ENCODE data around the gene ACTG1.

The ACTG1 gene

DNA sequence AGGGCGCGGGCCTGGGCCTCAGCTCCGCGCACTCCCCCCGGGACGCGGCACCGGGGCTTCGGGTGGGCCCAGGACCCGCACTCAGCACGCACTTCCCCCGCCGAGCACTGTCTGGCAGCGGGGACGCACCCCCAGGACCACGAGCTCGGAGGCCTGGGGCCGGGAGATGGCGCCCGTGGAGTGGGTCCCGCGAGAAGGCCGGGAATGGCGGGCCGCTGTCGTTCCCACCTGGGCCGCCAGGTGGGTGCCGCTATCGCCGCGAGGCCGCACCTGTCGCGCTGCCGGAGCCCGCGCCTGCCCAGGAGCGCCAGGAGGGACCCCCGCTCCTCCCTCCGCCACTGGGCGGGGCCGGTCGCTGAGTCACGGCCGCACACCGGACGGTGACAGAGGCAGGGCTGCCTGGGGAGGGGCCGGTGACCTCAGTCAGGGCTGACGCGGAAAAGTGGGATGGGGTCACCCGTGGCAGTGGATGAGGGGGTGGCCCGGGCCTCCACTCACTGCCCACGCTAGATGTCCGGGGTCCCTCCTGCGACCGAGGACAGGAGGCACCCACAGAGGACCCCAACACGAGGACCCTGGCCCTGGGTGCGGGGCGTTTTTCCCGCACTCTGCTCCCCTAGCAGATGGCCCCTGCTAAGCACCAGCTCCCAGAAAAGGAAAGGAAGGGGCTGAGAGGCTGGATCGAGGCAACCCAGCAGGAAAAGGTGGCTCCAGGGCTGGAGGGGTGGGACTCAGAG, 6.9 kb upstream of the ACTG1 start:
- Mint-ChIP-seq H3K4me1 (peaks cover 24% of the 10 kb centered on the region), H3K27me3 (no peaks in the 10 kb centered on the region), H3K27ac (peak overlapping the region; percentile 24), H3K36me3 (no peaks in the 10 kb centered on the region), H3K4me3 (peak overlapping the region; percentile 85), H3K9me3 (no peaks in the 10 kb centered on the region)
- peak; percentile 72 to 73 for DNase-seq (ENCODE audit: low spot score in 2 of 2)
- ATAC-seq (ENCODE audit: low read depth) = peak; percentile 43

- H3K4me3 Mint-ChIP-seq = peak overlapping the region; percentile 85
- H3K27ac Mint-ChIP-seq = peak overlapping the region; percentile 95
- no peak for ATAC-seq (ENCODE audit: low read depth)
- H3K27me3 Mint-ChIP-seq = no peaks in the 10 kb centered on the region
- H3K4me1 Mint-ChIP-seq = peaks cover 24% of the 10 kb centered on the region
- no peaks in the 10 kb centered on the region for H3K36me3 Mint-ChIP-seq
- H3K9me3 Mint-ChIP-seq = no peaks in the 10 kb centered on the region
- peak in 1 of 2 donors; percentile 50 for DNase-seq (ENCODE audit: low spot score in 2 of 2)
These were observed 6.2 kb upstream of the ACTG1 start for GRCh38 chr17:81518785-81519283.

DNA sequence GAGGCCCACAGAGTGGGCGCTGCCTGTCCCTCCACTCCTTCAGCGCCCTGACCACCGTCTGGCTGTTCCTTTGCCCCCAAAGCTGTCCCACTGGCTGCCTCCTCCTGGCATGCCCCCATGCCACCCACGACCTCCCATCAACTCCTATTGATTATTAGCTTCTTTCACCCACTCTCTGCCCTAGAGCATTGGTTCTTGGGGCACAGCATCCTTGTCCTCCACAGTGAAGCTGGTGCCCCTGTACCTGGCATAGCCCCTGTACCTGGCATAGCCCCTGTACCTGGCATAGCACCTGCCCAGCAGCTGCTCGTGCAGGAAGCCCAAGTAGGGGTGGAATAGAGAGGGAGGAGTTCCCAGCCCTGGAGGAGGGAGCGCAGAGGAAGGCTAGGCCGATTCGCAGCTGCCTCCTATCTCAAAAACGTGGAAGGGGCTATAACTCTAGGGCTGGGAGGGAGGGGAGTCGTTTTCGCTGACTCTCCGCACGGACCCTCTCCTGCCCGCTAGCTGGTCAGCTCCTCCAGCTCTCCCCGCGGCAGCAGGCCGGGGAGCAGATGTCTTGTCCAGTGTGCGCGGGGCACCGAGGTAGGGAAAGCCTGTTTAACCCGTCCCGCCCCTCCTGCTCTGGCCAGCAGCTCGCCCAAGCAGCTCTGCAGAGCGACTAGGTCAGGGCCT, 5.7 kb upstream of the ACTG1 start:
- Mint-ChIP-seq H3K4me1 (peaks cover 30% of the 10 kb centered on the region), H3K27me3 (no peaks in the 10 kb centered on the region), H3K4me3 (peak overlapping the region; percentile 85), H3K36me3 (no peaks in the 10 kb centered on the region), H3K27ac (peak overlapping the region; percentile 95), H3K9me3 (no peaks in the 10 kb centered on the region)
- DNase-seq (ENCODE audit: low spot score in 2 of 2) = peak in 1 of 2 donors; percentile 45
- ATAC-seq (ENCODE audit: low read depth) = no peak

DNA sequence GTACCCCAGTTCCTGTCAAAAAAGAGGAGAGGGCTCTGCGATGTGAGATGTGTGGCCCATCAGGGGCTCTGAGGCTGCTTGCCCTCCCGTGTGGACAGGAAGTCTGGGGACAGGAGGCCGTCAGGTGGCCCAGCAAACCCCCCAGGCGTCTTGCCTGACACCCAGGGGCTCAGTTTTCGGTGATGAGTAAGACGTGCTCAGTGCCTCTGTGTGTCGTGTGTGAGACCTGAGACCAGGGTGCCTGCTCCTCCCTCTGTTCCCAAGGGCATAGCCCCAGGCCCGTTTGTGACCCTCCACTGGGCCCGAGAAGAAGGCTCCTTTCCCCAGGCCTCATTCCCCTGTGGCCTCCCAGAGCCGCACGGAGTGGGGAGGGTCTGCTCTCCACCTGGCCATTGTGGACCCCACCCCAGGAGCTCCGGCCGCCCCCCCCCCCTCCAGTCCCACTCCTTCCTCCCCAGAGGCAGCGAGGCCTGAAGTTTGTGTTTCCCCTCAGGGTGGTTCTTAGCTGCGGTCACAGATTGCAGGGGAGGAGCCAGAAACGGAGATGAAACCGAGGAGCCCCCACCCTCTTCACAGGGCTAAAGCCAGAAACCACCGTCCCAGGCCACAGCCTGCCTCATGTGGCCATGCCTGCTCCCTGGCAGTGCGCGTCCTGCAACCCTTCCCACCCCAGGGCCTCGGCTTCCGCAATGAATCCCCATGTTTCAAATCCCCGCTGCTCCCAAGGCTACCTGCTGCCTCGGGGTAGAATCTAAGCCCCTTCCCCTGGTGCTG, 4.9 kb upstream of the ACTG1 start:
- H3K9me3 Mint-ChIP-seq = no peaks in the 10 kb centered on the region
- H3K27ac Mint-ChIP-seq = peak overlapping the region; percentile 95
- H3K4me1 Mint-ChIP-seq = peaks cover 30% of the 10 kb centered on the region
- peak overlapping the region; percentile 85 for H3K4me3 Mint-ChIP-seq
- ATAC-seq (ENCODE audit: low read depth) (peak; percentile 60), DNase-seq (ENCODE audit: low spot score in 2 of 2) (peak; percentile 69 to 78)
- H3K27me3 Mint-ChIP-seq = no peaks in the 10 kb centered on the region
- H3K36me3 Mint-ChIP-seq = no peaks in the 10 kb centered on the region

- H3K27me3 Mint-ChIP-seq = no peaks in the 10 kb centered on the region
- peak overlapping the region; percentile 85 for H3K4me3 Mint-ChIP-seq
- peaks cover 30% of the 10 kb centered on the region for H3K4me1 Mint-ChIP-seq
- no peaks in the 10 kb centered on the region for H3K9me3 Mint-ChIP-seq
- H3K36me3 Mint-ChIP-seq = peaks cover 3% of the 10 kb centered on the region
- ATAC-seq (ENCODE audit: low read depth) (no peak), DNase-seq (ENCODE audit: low spot score in 2 of 2) (no peak)
- peak overlapping the region; percentile 95 for H3K27ac Mint-ChIP-seq
These were observed 4.4 kb upstream of the ACTG1 start for GRCh38 chr17:81517009-81517338.

DNA sequence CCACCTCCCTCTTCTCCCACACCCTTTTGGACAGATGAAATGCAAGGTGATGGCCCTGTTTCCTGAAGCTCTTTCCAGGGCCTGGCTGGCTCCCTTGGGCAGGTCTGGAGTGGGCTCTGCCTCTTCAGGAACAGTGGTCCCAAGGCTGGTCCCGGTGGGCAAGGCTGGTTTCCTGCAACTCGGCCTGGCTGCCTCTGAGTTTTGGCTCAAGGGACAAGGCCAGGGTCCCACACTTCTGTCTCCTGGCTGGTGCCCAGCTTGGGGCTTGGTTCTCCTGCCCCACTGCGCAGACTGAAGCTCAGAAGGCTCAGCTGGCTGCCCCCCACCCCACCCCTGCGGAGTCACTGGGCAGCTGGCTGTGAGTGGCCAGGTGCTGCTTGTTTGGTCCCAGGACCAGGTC, 3.8 kb upstream of the ACTG1 start:
- Mint-ChIP-seq H3K4me1 (peaks cover 35% of the 10 kb centered on the region), H3K27ac (peak overlapping the region; percentile 95), H3K9me3 (no peaks in the 10 kb centered on the region), H3K36me3 (peaks cover 8% of the 10 kb centered on the region), H3K27me3 (no peaks in the 10 kb centered on the region), H3K4me3 (peak overlapping the region; percentile 85)
- no peak for DNase-seq (ENCODE audit: low spot score in 2 of 2)
- no peak for ATAC-seq (ENCODE audit: low read depth)

DNA sequence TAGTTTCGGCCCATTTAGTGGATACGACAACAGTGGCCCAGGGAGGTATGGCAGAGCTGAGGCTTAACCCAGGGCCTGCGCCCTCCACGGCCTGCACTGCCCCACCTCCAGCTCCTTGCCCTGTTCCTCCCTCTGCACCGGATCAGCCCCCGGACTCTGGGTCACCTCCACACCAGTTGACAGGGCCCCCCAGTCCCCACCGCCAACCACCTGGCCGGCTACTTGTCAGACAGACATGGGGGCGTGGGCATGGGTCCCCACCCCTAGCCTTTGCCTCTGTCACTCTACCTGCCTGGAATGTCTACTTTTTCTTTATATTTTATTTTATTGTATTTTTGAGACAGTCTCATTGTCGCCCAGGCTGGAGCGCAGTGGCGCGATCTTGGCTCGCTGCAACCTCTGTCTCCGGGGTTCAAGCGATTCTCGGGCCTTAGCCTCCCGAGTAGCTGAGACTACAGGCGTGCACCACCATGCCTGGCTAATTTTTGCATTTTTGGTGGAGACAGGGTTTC, 3.0 kb upstream of the ACTG1 start:
- Mint-ChIP-seq H3K27ac (peak overlapping the region; percentile 95), H3K36me3 (peaks cover 16% of the 10 kb centered on the region), H3K4me1 (peaks cover 40% of the 10 kb centered on the region), H3K27me3 (no peaks in the 10 kb centered on the region), H3K9me3 (no peaks in the 10 kb centered on the region), H3K4me3 (peak overlapping the region; percentile 85)
- DNase-seq (ENCODE audit: low spot score in 2 of 2) (no peak), ATAC-seq (ENCODE audit: low read depth) (no peak)

DNA sequence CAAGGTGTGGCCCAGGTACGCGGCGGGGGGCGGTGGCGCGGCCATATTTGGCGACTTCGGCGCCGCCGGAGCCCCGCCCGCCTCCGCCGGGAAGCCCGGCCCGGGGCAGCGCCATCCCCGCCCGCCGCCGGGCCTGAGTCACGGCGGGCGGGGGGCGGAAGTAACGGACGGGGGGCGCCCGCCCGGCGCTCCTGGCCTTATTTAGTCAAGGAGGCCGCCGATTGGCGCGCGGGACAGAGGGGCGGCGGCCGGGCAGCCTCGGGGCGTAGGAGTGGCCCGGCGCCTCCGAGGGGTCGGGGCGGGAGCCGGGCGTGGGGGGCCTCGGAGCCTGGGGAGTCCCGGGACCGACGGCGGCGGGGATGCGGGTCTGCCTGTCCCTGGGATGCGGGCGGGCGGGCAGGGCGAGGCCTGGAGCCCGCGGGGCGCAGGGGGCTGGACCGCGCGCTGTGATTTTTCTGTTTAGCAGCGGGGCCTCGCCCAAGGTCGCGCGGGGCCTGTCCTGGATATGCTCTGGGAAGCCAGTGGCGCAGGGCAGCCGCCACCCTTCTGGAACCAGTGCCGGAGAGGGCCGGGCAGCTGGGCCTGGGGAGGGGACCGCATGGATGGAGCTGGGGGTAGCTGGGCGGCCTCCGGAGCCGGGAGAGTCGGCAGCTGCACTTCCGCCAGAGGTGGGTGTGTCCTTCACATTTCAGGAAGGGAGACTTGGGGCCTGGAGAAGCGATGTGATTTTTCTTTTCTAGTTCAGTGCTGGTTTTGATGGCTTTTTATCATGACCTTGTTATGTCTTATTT, 2.3 kb upstream of the ACTG1 start:
- peak; percentile 9 for ATAC-seq (ENCODE audit: low read depth)
- peaks cover 22% of the 10 kb centered on the region for H3K36me3 Mint-ChIP-seq
- DNase-seq (ENCODE audit: low spot score in 2 of 2) = peak; percentile 44 to 58
- H3K27me3 Mint-ChIP-seq = no peaks in the 10 kb centered on the region
- H3K9me3 Mint-ChIP-seq = no peaks in the 10 kb centered on the region
- peaks cover 41% of the 10 kb centered on the region for H3K4me1 Mint-ChIP-seq
- H3K4me3 Mint-ChIP-seq = peak overlapping the region; percentile 85
- H3K27ac Mint-ChIP-seq = peak overlapping the region; percentile 95

DNA sequence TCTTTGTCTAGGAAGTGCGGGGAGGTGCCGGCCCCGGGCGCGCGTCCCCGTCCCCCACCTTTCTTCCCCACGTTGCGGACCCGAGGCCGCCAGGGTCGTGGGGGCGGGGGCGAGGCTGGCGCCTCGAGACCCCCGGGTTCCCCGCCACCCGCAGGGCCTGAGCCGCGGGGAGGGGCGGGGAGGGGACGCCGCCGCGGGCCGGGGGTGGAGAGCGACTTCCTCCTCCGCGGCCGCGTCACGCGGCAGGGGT, 1.8 kb upstream of the ACTG1 start:
- no peaks in the 10 kb centered on the region for H3K9me3 Mint-ChIP-seq

GRCh38 chr17:81513753-81514488, 1.3 kb upstream of the ACTG1 start:
- Mint-ChIP-seq H3K27me3 (no peaks in the 10 kb centered on the region), H3K9me3 (no peaks in the 10 kb centered on the region), H3K4me3 (peak overlapping the region; percentile 88), H3K36me3 (peaks cover 32% of the 10 kb centered on the region), H3K4me1 (peaks cover 51% of the 10 kb centered on the region), H3K27ac (peak overlapping the region; percentile 95)
- DNase-seq (ENCODE audit: low spot score in 2 of 2) (peak in 1 of 2 donors; percentile 70), ATAC-seq (ENCODE audit: low read depth) (no peak)

More for the DNA sequence above, 1.8 kb upstream of the ACTG1 start:
- Mint-ChIP-seq H3K4me1 (peaks cover 46% of the 10 kb centered on the region), H3K4me3 (peak overlapping the region; percentile 88), H3K27me3 (no peaks in the 10 kb centered on the region), H3K27ac (peak overlapping the region; percentile 95), H3K36me3 (peaks cover 27% of the 10 kb centered on the region)
- ATAC-seq (ENCODE audit: low read depth) = no peak
- peak; percentile 40 to 59 for DNase-seq (ENCODE audit: low spot score in 2 of 2)

DNA sequence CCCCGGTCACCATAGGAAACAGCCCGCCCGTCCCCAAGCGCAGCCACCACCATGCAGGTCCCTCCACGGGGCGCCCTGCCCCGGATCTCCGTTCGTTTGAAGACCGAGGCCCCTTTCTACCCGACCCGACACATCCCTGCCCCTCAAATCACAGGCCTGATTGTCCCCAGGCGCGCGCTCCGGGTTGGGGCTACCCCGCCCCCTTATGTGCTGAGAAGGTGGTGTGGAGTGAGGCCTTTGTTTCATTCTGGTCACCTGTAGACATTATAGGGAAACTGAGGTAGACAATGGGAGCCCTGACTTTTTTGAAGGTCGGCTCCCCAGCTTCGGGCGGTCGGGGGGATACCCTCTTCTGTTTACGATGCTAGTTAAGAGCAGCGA, 763 bp upstream of the ACTG1 start:
- ATAC-seq (ENCODE audit: low read depth) (peak; percentile 18), DNase-seq (ENCODE audit: low spot score in 2 of 2) (peak in 1 of 2 donors; percentile 55)
- no peaks in the 10 kb centered on the region for H3K27me3 Mint-ChIP-seq
- H3K9me3 Mint-ChIP-seq = no peaks in the 10 kb centered on the region
- peaks cover 36% of the 10 kb centered on the region for H3K36me3 Mint-ChIP-seq
- peak overlapping the region; percentile 95 for H3K27ac Mint-ChIP-seq
- H3K4me1 Mint-ChIP-seq = peaks cover 53% of the 10 kb centered on the region
- H3K4me3 Mint-ChIP-seq = peak overlapping the region; percentile 88

- Mint-ChIP-seq H3K36me3 (peaks cover 38% of the 10 kb centered on the region), H3K27me3 (no peaks in the 10 kb centered on the region), H3K9me3 (no peaks in the 10 kb centered on the region), H3K4me1 (peaks cover 47% of the 10 kb centered on the region), H3K4me3 (peak overlapping the region; percentile 99), H3K27ac (peak overlapping the region; percentile 98)
- ATAC-seq (ENCODE audit: low read depth) (no peak), DNase-seq (ENCODE audit: low spot score in 2 of 2) (peak; percentile 31 to 57)
These were observed 616 bp downstream of the ACTG1 start for GRCh38 chr17:81511804-81512561.

- Mint-ChIP-seq H3K4me1 (peaks cover 43% of the 10 kb centered on the region), H3K27ac (peak overlapping the region; percentile 98), H3K27me3 (no peaks in the 10 kb centered on the region), H3K9me3 (no peaks in the 10 kb centered on the region), H3K4me3 (peak overlapping the region; percentile 99), H3K36me3 (peaks cover 38% of the 10 kb centered on the region)
- ATAC-seq (ENCODE audit: low read depth) (no peak), DNase-seq (ENCODE audit: low spot score in 2 of 2) (no peak)
These were observed 1.1 kb downstream of the ACTG1 start for GRCh38 chr17:81511554-81511803.
